ENCODE measurements around the gene HIPK2.
"Not testable (repeated sequence)": the region's sequence is repeated elsewhere in the genome, so short reads cannot be mapped to it uniquely, and the experiment has no call there.

Gene HIPK2

GRCh38 chr7:139620676-139621344 lies 157.0 kb downstream of the HIPK2 start:
- H3K4me3 ChIP-seq = no peak overlapping the region
- TF ChIP-seq POLR2AphosphoS5 (IDR thresholded peaks at IDR 0.05; ENCODE audit: borderline replicate concordance, low read depth, low read length) = no peak
- no peak for TF ChIP-seq EZH2 (IDR thresholded peaks at IDR 0.05)
- no peak for TF ChIP-seq FOXP2 (optimal IDR thresholded peaks at IDR 0.05; ENCODE audit: control extremely low read depth, extremely low read length, insufficient read depth)
- no peak for DNase-seq (ENCODE audit: low read depth, low spot score)

GRCh38 chr7:139619367-139619657 lies 158.5 kb downstream of the HIPK2 start:
- Histone ChIP-seq H3K36me3 (ENCODE audit: insufficient read depth, low read length) (no peaks in the 10 kb centered on the region), H3K4me3 (no peak overlapping the region), H3K9ac (ENCODE audit: insufficient read length) (no peak overlapping the region), H3K9me3 (ENCODE audit: low read depth, low read length) (no peaks in the 10 kb centered on the region), H3K27ac (no peak overlapping the region)
- no peak for DNase-seq (ENCODE audit: low read depth, low spot score)
- TF ChIP-seq EZH2 (IDR thresholded peaks at IDR 0.05) (no peak), FOXP2 (optimal IDR thresholded peaks at IDR 0.05; ENCODE audit: control extremely low read depth, extremely low read length, insufficient read depth) (no peak), POLR2AphosphoS5 (IDR thresholded peaks at IDR 0.05; ENCODE audit: borderline replicate concordance, low read depth, low read length) (no peak)

More at GRCh38 chr7:139620676-139621344, 157.0 kb downstream of the HIPK2 start:
- Histone ChIP-seq H3K36me3 (ENCODE audit: insufficient read depth, low read length) (no peaks in the 10 kb centered on the region), H3K27ac (no peak overlapping the region), H3K9ac (ENCODE audit: insufficient read length) (no peak overlapping the region), H3K9me3 (ENCODE audit: low read depth, low read length) (no peaks in the 10 kb centered on the region)

- DNase-seq (ENCODE audit: low read depth, low spot score) = no peak
- no peaks in the 10 kb centered on the region for H3K36me3 ChIP-seq (ENCODE audit: insufficient read depth, low read length)
Observed at GRCh38 chr7:139618482-139619366, 159.1 kb downstream of the HIPK2 start.

GRCh38 chr7:139617074-139617473 lies 160.7 kb downstream of the HIPK2 start:
- Histone ChIP-seq H3K9me3 (ENCODE audit: low read depth, low read length) (no peaks in the 10 kb centered on the region), H3K27ac (no peak overlapping the region), H3K9ac (ENCODE audit: insufficient read length) (no peak overlapping the region), H3K4me3 (no peak overlapping the region), H3K36me3 (ENCODE audit: insufficient read depth, low read length) (no peaks in the 10 kb centered on the region)
- no peak for DNase-seq (ENCODE audit: low read depth, low spot score)
- no peak for TF ChIP-seq FOXP2 (optimal IDR thresholded peaks at IDR 0.05; ENCODE audit: control extremely low read depth, extremely low read length, insufficient read depth)
- TF ChIP-seq POLR2AphosphoS5 (IDR thresholded peaks at IDR 0.05; ENCODE audit: borderline replicate concordance, low read depth, low read length) = no peak
- TF ChIP-seq EZH2 (IDR thresholded peaks at IDR 0.05) = no peak

More at GRCh38 chr7:139618482-139619366, 159.1 kb downstream of the HIPK2 start:
- Histone ChIP-seq H3K9ac (ENCODE audit: insufficient read length) (no peak overlapping the region), H3K9me3 (ENCODE audit: low read depth, low read length) (no peaks in the 10 kb centered on the region), H3K4me3 (no peak overlapping the region), H3K27ac (no peak overlapping the region)
- TF ChIP-seq POLR2AphosphoS5 (IDR thresholded peaks at IDR 0.05; ENCODE audit: borderline replicate concordance, low read depth, low read length) (no peak), FOXP2 (optimal IDR thresholded peaks at IDR 0.05; ENCODE audit: control extremely low read depth, extremely low read length, insufficient read depth) (no peak), EZH2 (IDR thresholded peaks at IDR 0.05) (no peak)

- no peaks in the 10 kb centered on the region for H3K9me3 ChIP-seq (ENCODE audit: low read depth, low read length)
- TF ChIP-seq EZH2 (IDR thresholded peaks at IDR 0.05) (no peak), POLR2AphosphoS5 (IDR thresholded peaks at IDR 0.05; ENCODE audit: borderline replicate concordance, low read depth, low read length) (no peak), FOXP2 (optimal IDR thresholded peaks at IDR 0.05; ENCODE audit: control extremely low read depth, extremely low read length, insufficient read depth) (no peak)
- no peaks in the 10 kb centered on the region for H3K36me3 ChIP-seq (ENCODE audit: insufficient read depth, low read length)
- no peak overlapping the region for H3K9ac ChIP-seq (ENCODE audit: insufficient read length)
- no peak overlapping the region for H3K27ac ChIP-seq
- no peak overlapping the region for H3K4me3 ChIP-seq
- no peak for DNase-seq (ENCODE audit: low read depth, low spot score)
Observed at GRCh38 chr7:139614886-139615285, 162.9 kb downstream of the HIPK2 start.

GRCh38 chr7:139613971-139614411 lies 163.8 kb downstream of the HIPK2 start:
- no peaks in the 10 kb centered on the region for H3K36me3 ChIP-seq (ENCODE audit: insufficient read depth, low read length)
- H3K9ac ChIP-seq (ENCODE audit: insufficient read length) = no peak overlapping the region
- no peaks in the 10 kb centered on the region for H3K9me3 ChIP-seq (ENCODE audit: low read depth, low read length)
- no peak for DNase-seq (ENCODE audit: low read depth, low spot score)
- no peak overlapping the region for H3K27ac ChIP-seq
- TF ChIP-seq POLR2AphosphoS5 (IDR thresholded peaks at IDR 0.05; ENCODE audit: borderline replicate concordance, low read depth, low read length) (no peak), EZH2 (IDR thresholded peaks at IDR 0.05) (no peak), FOXP2 (optimal IDR thresholded peaks at IDR 0.05; ENCODE audit: control extremely low read depth, extremely low read length, insufficient read depth) (no peak)
- no peak overlapping the region for H3K4me3 ChIP-seq

- H3K9ac ChIP-seq (ENCODE audit: insufficient read length); H3K36me3 ChIP-seq (ENCODE audit: insufficient read depth, low read length); DNase-seq (ENCODE audit: low read depth, low spot score); H3K9me3 ChIP-seq (ENCODE audit: low read depth, low read length); H3K27ac ChIP-seq; H3K4me3 ChIP-seq: not testable (repeated sequence)
Observed at GRCh38 chr7:139611556-139611955, 166.2 kb downstream of the HIPK2 start.

- no peak overlapping the region for H3K27ac ChIP-seq
- DNase-seq (ENCODE audit: low read depth, low spot score) = no peak
- H3K4me3 ChIP-seq = no peak overlapping the region
- H3K9ac ChIP-seq (ENCODE audit: insufficient read length) = no peak overlapping the region
- H3K9me3 ChIP-seq (ENCODE audit: low read depth, low read length) = no peaks in the 10 kb centered on the region
- TF ChIP-seq FOXP2 (optimal IDR thresholded peaks at IDR 0.05; ENCODE audit: control extremely low read depth, extremely low read length, insufficient read depth) = no peak
- TF ChIP-seq POLR2AphosphoS5 (IDR thresholded peaks at IDR 0.05; ENCODE audit: borderline replicate concordance, low read depth, low read length) = no peak
- no peak for TF ChIP-seq EZH2 (IDR thresholded peaks at IDR 0.05)
- H3K36me3 ChIP-seq (ENCODE audit: insufficient read depth, low read length) = no peaks in the 10 kb centered on the region
Observed at GRCh38 chr7:139610595-139610994, 167.2 kb downstream of the HIPK2 start.
